H1 (cell line): ENCODE data around the gene WNK2. TPM values are rescaled to one million over a fixed set of nuclear protein-coding genes. Genes with fewer than 3 reads are reported as not detected.

ENCODE experiments used
- CTCF ChIA-PET: fragments of 300-600 bp; sonication (Branson Sonifier 250); formaldehyde crosslinking; loops from one replicate; lab custom pipeline; 2021; ENCODE audit not compliant: partially characterized antibody; lab: Charles Lee
- POLR2A ChIA-PET: fragments of 300-600 bp; sonication (Branson Sonifier 250); formaldehyde crosslinking; loops from one replicate; lab custom pipeline; 2021; ENCODE audit warnings: inconsistent platforms; ENCODE audit not compliant: partially characterized antibody; lab: Charles Lee
- DNase-seq, 2 experiments: peaks; one replicate each; pipeline versions ENCODE4 v3.0.0 to v3.0.0-alpha.2; 2010 to 2022; ENCODE audit warnings: low spot score in 2 of 2, low read depth in 1 of 2, mixed read lengths in 1 of 2
- FAIRE-seq: peaks from 2 replicates; lab custom pipeline; 2011; peaks lifted over from hg19 to GRCh38; lab: Jason Lieb, UNC
- H2AFZ ChIP-seq: 2 replicates; pipeline ENCODE4 v1.8.1; 2012; ENCODE audit warnings: low read length, inconsistent platforms
- H2AK5ac ChIP-seq: 2 replicates; pipeline ENCODE4 v1.6.1; 2013; ENCODE audit warnings: low read depth, low read length
- H2BK120ac ChIP-seq: replicated peaks from 2 replicates; pipeline ENCODE3; 2013; ENCODE audit warnings: low read depth, low read length, inconsistent platforms
- H2BK12ac ChIP-seq: 2 replicates; pipeline ENCODE4 v1.6.1; 2013; ENCODE audit warnings: low read depth, low read length
- H2BK15ac ChIP-seq: 2 replicates; pipeline ENCODE4 v1.6.1; 2013; ENCODE audit warnings: low read length
- H2BK20ac ChIP-seq: 2 replicates; pipeline ENCODE4 v1.6.1; 2013; ENCODE audit warnings: low read length
- H2BK5ac ChIP-seq: 2 replicates; pipeline ENCODE4 v1.6.1; 2013; ENCODE audit warnings: low read depth, low read length
- H3K14ac ChIP-seq: 2 replicates; pipeline ENCODE4 v1.6.1; 2013; ENCODE audit warnings: inconsistent platforms; ENCODE audit not compliant: insufficient read length
- H3K18ac ChIP-seq: 2 replicates; pipeline ENCODE4 v1.6.1; 2013; ENCODE audit warnings: low read length; ENCODE audit errors: extremely low read depth
- H3K23ac ChIP-seq: 2 replicates; pipeline ENCODE4 v1.6.1; 2013; ENCODE audit warnings: inconsistent platforms; ENCODE audit not compliant: insufficient read length
- H3K23me2 ChIP-seq: 2 replicates; pipeline ENCODE4 v1.6.1; 2013; ENCODE audit warnings: low read depth, low read length
- H3K27ac ChIP-seq: 2 replicates; pipeline ENCODE4 v1.6.1; 2011; ENCODE audit warnings: low read depth, low read length, inconsistent platforms
- H3K27me3 ChIP-seq, 4 experiments: replicated peaks in 1 of 4; 1 replicate in 1 of 4; 2 replicates in 3 of 4; pipeline versions ENCODE4 v1.6.1 to v1.8.1; 2011 to 2013; ENCODE audit warnings: low read length in 3 of 4, mild to moderate bottlenecking in 3 of 4, inconsistent platforms in 2 of 4, mixed read lengths in 2 of 4, moderate library complexity in 1 of 4; ENCODE audit not compliant: control insufficient read depth in 3 of 4, insufficient read depth in 3 of 4; ENCODE audit errors: extremely low read depth in 1 of 4
- H3K36me3 ChIP-seq, 4 experiments: 2 replicates each; pipeline versions ENCODE4 v1.6.1 to v1.8.1; 2011 to 2013; ENCODE audit warnings: mild to moderate bottlenecking in 4 of 4, low read length in 3 of 4, moderate library complexity in 2 of 4, control low read depth in 1 of 4, inconsistent platforms in 1 of 4; ENCODE audit not compliant: insufficient read depth in 4 of 4, control insufficient read depth in 2 of 4
- H3K4ac ChIP-seq: replicated peaks from 2 replicates; pipeline ENCODE3; 2013; ENCODE audit warnings: low read length, low read depth, mixed read lengths, inconsistent platforms; ENCODE audit not compliant: insufficient read length
- H3K4me1 ChIP-seq, 4 experiments: replicated peaks in 1 of 4; 1 replicate in 1 of 4; 2 replicates in 3 of 4; pipeline versions ENCODE4 v1.6.1 to v1.8.1; 2011 to 2013; ENCODE audit warnings: low read length in 3 of 4, inconsistent platforms in 2 of 4, mixed read lengths in 1 of 4; ENCODE audit not compliant: insufficient read depth in 4 of 4, control insufficient read depth in 3 of 4
- H3K4me2 ChIP-seq, 2 experiments: 2 replicates each; pipeline versions ENCODE4 v1.6.1 to v1.8.1; 2011 to 2013; ENCODE audit warnings: low read depth in 2 of 2, low read length in 2 of 2, control low read depth in 1 of 2, inconsistent platforms in 1 of 2, mild to moderate bottlenecking in 1 of 2; ENCODE audit not compliant: insufficient read depth in 1 of 2
- H3K4me3 ChIP-seq, 4 experiments: fragments of 200-600, 300-600 bp in 1 of 4; sonication (generic), shearing (Covaris generic), sonication (Bioruptor Twin) in 1 of 4; 2 replicates each; pipeline versions ENCODE4 v1.5.1 to v1.8.1; 2011 to 2016; ENCODE audit warnings: low read length in 4 of 4, low read depth in 3 of 4, control low read depth in 2 of 4, inconsistent platforms in 2 of 4, mild to moderate bottlenecking in 2 of 4, mixed read lengths in 1 of 4, moderate library complexity in 1 of 4; ENCODE audit not compliant: insufficient read depth in 2 of 4; ENCODE audit errors: extremely low read depth in 1 of 4
- H3K56ac ChIP-seq: replicated peaks from 2 replicates; pipeline ENCODE3; 2013; ENCODE audit warnings: low read depth, mild to moderate bottlenecking, mixed read lengths, low read length, inconsistent platforms; ENCODE audit not compliant: insufficient read length
- H3K79me1 ChIP-seq: 2 replicates; pipeline ENCODE4 v1.6.1; 2013; ENCODE audit warnings: low read depth, low read length, control low read depth
- H3K79me2 ChIP-seq, 2 experiments: 2 replicates each; pipeline versions ENCODE4 v1.6.1 to v1.8.1; 2012 to 2013; ENCODE audit warnings: low read length in 2 of 2, mild to moderate bottlenecking in 2 of 2, inconsistent platforms in 1 of 2; ENCODE audit not compliant: insufficient read depth in 2 of 2, control insufficient read depth in 1 of 2
- H3K9ac ChIP-seq, 4 experiments: replicated peaks in 1 of 4; 1 replicate in 1 of 4; 2 replicates in 3 of 4; pipeline versions ENCODE4 v1.6.1 to v1.8.1; 2011 to 2013; ENCODE audit warnings: low read depth in 3 of 4, low read length in 3 of 4, control low read depth in 2 of 4, mild to moderate bottlenecking in 2 of 4, moderate library complexity in 2 of 4, inconsistent platforms in 1 of 4; ENCODE audit errors: extremely low read depth in 1 of 4
- H3K9me3 ChIP-seq, 2 experiments: 2 replicates each; pipeline versions ENCODE4 v1.6.1 to v1.8.1; 2012 to 2013; ENCODE audit warnings: mild to moderate bottlenecking in 2 of 2, moderate library complexity in 2 of 2, control low read depth in 1 of 2, inconsistent platforms in 1 of 2, low read depth in 1 of 2, low read length in 1 of 2, mixed read lengths in 1 of 2; ENCODE audit not compliant: insufficient read depth in 2 of 2
- H4K20me1 ChIP-seq, 2 experiments: replicated peaks in 1 of 2; 2 replicates each; pipeline versions ENCODE3 to v1.8.1; 2011 to 2013; ENCODE audit warnings: inconsistent platforms in 2 of 2, low read length in 2 of 2, mild to moderate bottlenecking in 1 of 2; ENCODE audit not compliant: insufficient read depth in 2 of 2, control insufficient read depth in 1 of 2
- H4K5ac ChIP-seq: 2 replicates; pipeline ENCODE4 v1.6.1; 2013; ENCODE audit warnings: low read length, low read depth, mixed read lengths, inconsistent platforms; ENCODE audit not compliant: insufficient read length
- H4K8ac ChIP-seq: 2 replicates; pipeline ENCODE4 v1.8.0; 2013; ENCODE audit warnings: mild to moderate bottlenecking, moderate library complexity, low read length, inconsistent platforms; ENCODE audit not compliant: insufficient read depth; ENCODE audit errors: extremely low read depth
- H4K91ac ChIP-seq: replicated peaks from 2 replicates; pipeline ENCODE3; 2013; ENCODE audit warnings: low read length, mixed read lengths, inconsistent platforms; ENCODE audit not compliant: insufficient read length
- ATF2 ChIP-seq: IDR thresholded peaks from 2 replicates; pipeline ENCODE4 v1.6.1; 2012; ENCODE audit warnings: low read length, inconsistent platforms
- BCL11A ChIP-seq, 2 experiments: IDR thresholded peaks; one replicate each; pipeline ENCODE4 v1.6.1; 2011; ENCODE audit warnings: low read depth in 2 of 2, low read length in 2 of 2, mild to moderate bottlenecking in 2 of 2
- CHD1 ChIP-seq: IDR thresholded peaks from 2 replicates; pipeline ENCODE4 v1.6.1; 2012; ENCODE audit warnings: low read depth, low read length, improper control_type of control experiment
- HDAC2 ChIP-seq, 2 experiments: fragments of 300-600 bp in 1 of 2; sonication (generic) in 1 of 2; IDR thresholded peaks; 2 replicates each; pipeline ENCODE4 v1.6.1; 2011 to 2012; ENCODE audit warnings: low read depth in 2 of 2, low read length in 2 of 2, mild to moderate bottlenecking in 2 of 2, moderate library complexity in 2 of 2, borderline replicate concordance in 1 of 2, inconsistent platforms in 1 of 2
- JUND ChIP-seq: IDR thresholded peaks from 2 replicates; pipeline ENCODE4 v1.6.1; 2011; ENCODE audit warnings: mild to moderate bottlenecking, improper control_type of control experiment, low read length
- POLR2AphosphoS5 ChIP-seq: IDR thresholded peaks from 2 replicates; pipeline ENCODE4 v1.6.1; 2011; ENCODE audit warnings: low read depth, low read length
- POU5F1 ChIP-seq: IDR thresholded peaks from 2 replicates; pipeline ENCODE4 v1.6.1; 2011; ENCODE audit warnings: low read depth, mild to moderate bottlenecking, low read length, moderate library complexity
- RXRA ChIP-seq: IDR thresholded peaks from 2 replicates; pipeline ENCODE4 v1.6.1; 2011; ENCODE audit warnings: low read depth, mild to moderate bottlenecking, low read length, moderate library complexity; ENCODE audit not compliant: insufficient read depth
- SAP30 ChIP-seq: fragments of 300-600 bp; sonication (generic); IDR thresholded peaks from 2 replicates; pipeline ENCODE4 v1.7.1; 2012; ENCODE audit warnings: low read length, moderate library complexity, mild to moderate bottlenecking, inconsistent platforms; ENCODE audit not compliant: insufficient read depth, insufficient replicate concordance
- SIN3A ChIP-seq, 2 experiments: IDR thresholded peaks in 1 of 2; conservative IDR thresholded peaks in 1 of 2; 2 replicates each; pipeline ENCODE4 v1.6.1; 2011 to 2012; ENCODE audit warnings: low read length in 2 of 2, improper control_type of control experiment in 1 of 2, low read depth in 1 of 2, mild to moderate bottlenecking in 1 of 2
- SIX5 ChIP-seq: IDR thresholded peaks from 2 replicates; pipeline ENCODE4 v1.6.1; 2011; ENCODE audit warnings: mild to moderate bottlenecking, low read depth, low read length
- SP1 ChIP-seq: IDR thresholded peaks from 2 replicates; pipeline ENCODE4 v1.6.1; 2011; ENCODE audit warnings: low read depth, low read length
- WGBS, 2 experiments: shearing (Covaris generic) in 1 of 2; methylation state at CpG; one replicate each; pipeline versions ENCODE4 v1.1.6 to v1.1.7; 2013 to 2015; ENCODE audit warnings: low lambda C conversion rate in 2 of 2, mixed read lengths in 2 of 2, inconsistent platforms in 1 of 2, low coverage in 1 of 2, missing lambda C conversion rate in 1 of 2; ENCODE audit not compliant: insufficient replicate concordance in 2 of 2, insufficient coverage in 1 of 2, insufficient read length in 1 of 2; ENCODE audit errors: extremely low coverage in 1 of 2, missing lambda C conversion rate in 1 of 2; 5-methylcytosine and 5-hydroxymethylcytosine counted together
- polyA plus RNA-seq, 7 experiments: library from polyadenylated mRNA; depleted of rRNA in 3 of 7; stranded (reverse) in 5 of 7; unstranded in 2 of 7; fragments of >200 nt in 5 of 7; fragments of 200-250 nt in 2 of 7; gene quantifications; 1 replicate in 5 of 7; 2 replicates in 1 of 7; 4 replicates in 1 of 7; pipeline versions ENCODE4 v1.2.1 to v1.2.3, GENCODE V29; 2011 to 2013; ENCODE audit warnings: missing spikeins in 2 of 7, mixed read lengths in 2 of 7
- total RNA-seq: library from RNA; stranded (reverse); fragmentation: NEBNext Ultra II Directional; extraction: Animal tissue kit (Norgen Biotek cat#: 25700); gene quantifications from 2 replicates; pipeline ENCODE4 v1.2.1, GENCODE V29; 2021

The WNK2 gene
- total and polyA plus RNA-seq, 2 of the 8 experiments (the other 6 are each of a cell fraction or from before 2014, with no cell fraction given): 12.0 to 87.2 TPM

GRCh38 chr9:93326056-93326455, 142.1 kb downstream of the WNK2 start:
- Histone ChIP-seq H4K5ac (no peak overlapping the region), H3K23ac (no peak overlapping the region), H2BK20ac (no peak overlapping the region), H3K14ac (no peak overlapping the region), H4K91ac (no peak overlapping the region), H3K18ac (no peak overlapping the region), H4K20me1 (no peaks in the 10 kb centered on the region), H2BK5ac (no peak overlapping the region), H3K9ac (no peak overlapping the region), H2BK15ac (no peak overlapping the region), H3K9me3 (no peaks in the 10 kb centered on the region; a peak in 1 of 4 replicates), H4K8ac (no peak overlapping the region), H3K4me2 (no peak overlapping the region), H2AK5ac (no peak overlapping the region), H2AFZ (no peak overlapping the region), H3K27ac (no peak overlapping the region), H2BK12ac (no peak overlapping the region), H3K4me3 (no peak overlapping the region), H3K56ac (no peak overlapping the region), H3K79me2 (no peaks in the 10 kb centered on the region), H3K36me3 (peaks cover 2 to 17% (median 7%) of the 10 kb centered on the region in 4 experiments; a peak in 4 of 8 replicates), H3K4ac (no peak overlapping the region), H3K23me2 (no peaks in the 10 kb centered on the region), H3K79me1 (no peaks in the 10 kb centered on the region; the same call in none of the 2 replicates), H3K27me3 (no peaks in the 10 kb centered on the region), H3K4me1 (peaks cover 0 to 2% (median 0%) of the 10 kb centered on the region in 4 experiments; a peak in 3 of 7 replicates), H2BK120ac (no peak overlapping the region)
- POLR2A ChIA-PET: interaction anchor here (0.6 to 1.3 kb wide), 2 partner anchors 20 to 249 kb away, joined by 3 to 6 read pairs; no protein-coding TSS in a partner anchor
- WGBS, 2 experiments: 88% methylated on average over 7 of the region's 9 CpGs; no CpG with 5 or more reads in 1 of the 2 experiments
- DNase-seq: no peak
- CTCF ChIA-PET: interaction anchor here (0.7 to 0.8 kb wide), 2 partner anchors 23 to 27 kb away, joined by 3 to 4 read pairs; no protein-coding TSS in a partner anchor
- FAIRE-seq: no peak
- TF ChIP-seq POU5F1 (no peak), RXRA (no peak), HDAC2 (IDR thresholded peaks at IDR 0.05; ENCODE audit: borderline replicate concordance in 1 of 2, low read depth in 2 of 2, low read length in 2 of 2) (no peak), JUND (no peak), ATF2 (no peak), BCL11A (IDR thresholded peaks at IDR 0.05; ENCODE audit: low read depth in 2 of 2, low read length in 2 of 2) (no peak), SIN3A (conservative IDR thresholded peaks at IDR 0.05 in 1 of 2, IDR thresholded peaks at IDR 0.05 in 1 of 2; ENCODE audit: low read depth in 1 of 2, low read length in 2 of 2) (no peak), CHD1 (no peak), POLR2AphosphoS5 (no peak), SIX5 (no peak), SAP30 (no peak), SP1 (no peak)
